Tibial nerve (tissue), 4 donors: Measurements from ENCODE around the gene GATC. TPM values are rescaled to one million over a fixed set of nuclear protein-coding genes. Genes with fewer than 3 reads are reported as not detected.

Experiments used
- small RNA-seq: library from RNA; depleted of rRNA; stranded (forward); fragments of <200 nt; gene quantifications from one replicate; pipeline ENCODE3, GENCODE V24; 2016
- total RNA-seq, 4 donors: library from RNA; depleted of rRNA; stranded (reverse); fragments of >200 nt; gene quantifications; one replicate each; pipeline ENCODE4 v1.1.0, GENCODE V29; 2016

Gene GATC
- total RNA-seq, 4 donors from 2014 or later = 21.0 to 37.3 (median 29.2) TPM

Small RNA genes lying within 50 kb of the gene (small RNA-seq; reads per million reads assigned to genes)
- not detected for gene RF00019

Other genes with a start within 250 kb of the GATC start
- gene RPLP0, start 245.3 kb upstream of the GATC start, total RNA-seq = 1,000 to 10,000 TPM; 1,234 to 2,921 (median 1,418) TPM
- 100 to 1,000 TPM; 217 to 428 (median 330) TPM for gene PXN, start 180.7 kb upstream of the GATC start, total RNA-seq
- gene RNU4-2, start 154.5 kb upstream of the GATC start, total RNA-seq = under 1 TPM; under 0.01 TPM
- under 1 TPM in 3 of 4 donors, not detected in 1; under 0.01 TPM for gene RNU4-1, start 153.2 kb upstream of the GATC start, total RNA-seq
- 1 to 10 TPM in 3 of 4 donors, under 1 TPM in 1; 0.87 to 5.7 (median 1.9) TPM for gene SIRT4, start 144.1 kb upstream of the GATC start, total RNA-seq
- 10 to 100 TPM in 1 of 4 donors, not detected in 3; 11.4 TPM for gene PLA2G1B, start 118.7 kb upstream of the GATC start, total RNA-seq
- gene MSI1, start 77.3 kb upstream of the GATC start, total RNA-seq = 1 to 10 TPM in 1 of 4 donors, under 1 TPM in 2, not detected in 1; 0.22 to 1.2 (median 0.59) TPM
- 100 to 1,000 TPM; 458 to 661 (median 570) TPM for gene COX6A1, start 8.3 kb upstream of the GATC start, total RNA-seq
- 10 to 100 TPM in 1 of 4 donors, 1 to 10 TPM in 3; 2.4 to 17.0 (median 7.0) TPM for gene TRIAP1, start 60 bp upstream of the GATC start, total RNA-seq
- 10 to 100 TPM; 66.6 to 90.6 (median 77.1) TPM for gene SRSF9, start 23.3 kb downstream of the GATC start, total RNA-seq
- 100 to 1,000 TPM; 175 to 306 (median 258) TPM for gene DYNLL1, start 49.7 kb downstream of the GATC start, total RNA-seq
- 10 to 100 TPM; 21.6 to 23.7 (median 23.4) TPM for gene COQ5, start 82.7 kb downstream of the GATC start, total RNA-seq
- gene RNF10, start 87.9 kb downstream of the GATC start, total RNA-seq = 100 to 1,000 TPM; 201 to 306 (median 264) TPM
- 10 to 100 TPM; 32.6 to 57.6 (median 51.7) TPM for gene POP5, start 135.0 kb downstream of the GATC start, total RNA-seq
- under 1 TPM in 2 of 4 donors, not detected in 2; 0.21 to 0.22 TPM for gene CABP1, start 194.2 kb downstream of the GATC start, total RNA-seq
- 10 to 100 TPM; 42.6 to 67.8 (median 58.6) TPM for gene MLEC, start 240.7 kb downstream of the GATC start, total RNA-seq